ENCODE measurements around the gene KCNQ1. TPM values are rescaled to one million over a fixed set of nuclear protein-coding genes. Genes with fewer than 3 reads are reported as not detected.

The KCNQ1 gene
- total RNA-seq, 1 donor from 2014 or later: 2.7 TPM

DNA sequence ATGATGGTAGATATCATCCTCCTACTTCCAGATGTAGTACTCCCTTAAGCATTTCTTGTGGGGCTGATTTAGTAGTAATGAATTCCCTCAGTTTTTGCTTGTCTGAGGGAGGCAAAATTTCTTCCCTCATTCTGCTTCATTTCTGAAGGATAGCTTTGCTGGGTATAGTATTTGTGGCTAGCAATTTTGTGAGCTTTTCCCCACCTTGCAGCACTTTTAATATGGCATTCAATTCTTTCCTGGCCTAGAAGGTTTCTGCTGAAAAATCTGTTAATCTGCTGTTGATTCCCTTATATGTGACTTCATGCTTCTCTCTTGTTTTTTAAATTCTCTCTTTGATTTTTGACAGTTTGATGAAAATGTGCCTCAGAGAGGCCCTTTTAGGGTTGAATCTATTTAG, 204.6 kb downstream of the KCNQ1 start:
- TF ChIP-seq POLR2A (IDR thresholded peaks at IDR 0.05): no peak
- TF ChIP-seq POLR2AphosphoS5 (IDR thresholded peaks at IDR 0.05; ENCODE audit: insufficient read depth in 1 of 2, low read depth in 1 of 2): no peak
- TF ChIP-seq, protein P1, sequence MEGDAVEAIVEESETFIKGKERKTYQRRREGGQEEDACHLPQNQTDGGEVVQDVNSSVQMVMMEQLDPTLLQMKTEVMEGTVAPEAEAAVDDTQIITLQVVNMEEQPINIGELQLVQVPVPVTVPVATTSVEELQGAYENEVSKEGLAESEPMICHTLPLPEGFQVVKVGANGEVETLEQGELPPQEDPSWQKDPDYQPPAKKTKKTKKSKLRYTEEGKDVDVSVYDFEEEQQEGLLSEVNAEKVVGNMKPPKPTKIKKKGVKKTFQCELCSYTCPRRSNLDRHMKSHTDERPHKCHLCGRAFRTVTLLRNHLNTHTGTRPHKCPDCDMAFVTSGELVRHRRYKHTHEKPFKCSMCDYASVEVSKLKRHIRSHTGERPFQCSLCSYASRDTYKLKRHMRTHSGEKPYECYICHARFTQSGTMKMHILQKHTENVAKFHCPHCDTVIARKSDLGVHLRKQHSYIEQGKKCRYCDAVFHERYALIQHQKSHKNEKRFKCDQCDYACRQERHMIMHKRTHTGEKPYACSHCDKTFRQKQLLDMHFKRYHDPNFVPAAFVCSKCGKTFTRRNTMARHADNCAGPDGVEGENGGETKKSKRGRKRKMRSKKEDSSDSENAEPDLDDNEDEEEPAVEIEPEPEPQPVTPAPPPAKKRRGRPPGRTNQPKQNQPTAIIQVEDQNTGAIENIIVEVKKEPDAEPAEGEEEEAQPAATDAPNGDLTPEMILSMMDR (IDR thresholded peaks at IDR 0.05): no peak
- Histone ChIP-seq H3K27me3 (no peaks in the 10 kb centered on the region), H3K27ac (no peak overlapping the region), H3K9me3 (peaks cover 34% of the 10 kb centered on the region), H3K4me1 (no peaks in the 10 kb centered on the region), H3K36me3 (no peaks in the 10 kb centered on the region), H3K4me3 (no peak overlapping the region)
- no peak for DNase-seq (ENCODE audit: extremely low spot score in 2 of 2)
- intact Hi-C loops (cut with DNase I): no loop called here

DNA sequence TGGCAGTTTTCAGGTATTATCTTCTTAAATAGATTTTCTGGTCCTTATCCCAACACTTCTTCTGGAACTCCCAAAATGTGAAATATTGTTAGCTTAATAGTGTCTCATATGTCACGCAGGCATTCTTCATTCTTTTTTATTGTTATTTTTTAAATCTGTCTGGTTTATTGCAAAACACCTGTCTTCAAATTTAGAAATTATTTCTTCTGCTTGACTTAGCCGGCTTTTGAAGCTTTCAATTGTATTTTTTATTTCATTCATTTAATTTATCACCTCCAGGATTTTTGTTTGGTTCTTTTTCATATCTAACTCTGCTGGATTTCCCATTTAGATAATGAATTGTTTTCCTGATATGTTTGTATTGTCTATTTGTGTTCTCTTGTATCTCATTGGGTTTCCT, 205.0 kb downstream of the KCNQ1 start:
- H3K9me3 ChIP-seq: peaks cover 30% of the 10 kb centered on the region

DNA sequence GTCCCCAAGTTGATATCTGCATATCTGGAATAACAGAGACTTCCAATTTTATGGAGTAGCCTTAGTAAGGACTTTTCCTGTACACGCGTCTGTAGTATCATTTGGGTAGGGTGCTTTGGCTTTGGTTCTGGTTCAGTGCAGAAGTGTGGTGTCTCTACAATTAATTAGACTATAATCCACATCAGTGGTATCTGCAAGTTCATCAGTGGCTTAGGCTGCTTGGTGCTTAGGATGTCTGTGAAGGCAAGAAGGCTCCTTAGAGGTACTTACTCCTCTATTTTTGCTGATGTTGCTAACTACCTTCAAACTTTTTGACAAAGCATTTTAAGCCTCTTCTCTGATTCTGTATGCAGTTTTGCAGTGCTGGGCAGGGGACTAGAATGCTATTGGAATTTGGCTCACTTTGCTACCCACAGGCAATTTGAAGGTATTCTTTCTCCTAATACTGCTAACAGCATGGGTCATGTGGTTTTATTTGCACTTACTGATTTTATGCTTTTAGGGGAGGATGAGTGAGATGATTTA, 205.6 kb downstream of the KCNQ1 start:
- intact Hi-C loops (cut with DNase I): no loop called here
- DNase-seq (ENCODE audit: extremely low spot score in 2 of 2): no peak
- H3K27me3 ChIP-seq: no peaks in the 10 kb centered on the region
- H3K27ac ChIP-seq: no peak overlapping the region
- H3K36me3 ChIP-seq: no peaks in the 10 kb centered on the region
- H3K9me3 ChIP-seq: peaks cover 24% of the 10 kb centered on the region
- no peaks in the 10 kb centered on the region for H3K4me1 ChIP-seq
- no peak overlapping the region for H3K4me3 ChIP-seq
- TF ChIP-seq POLR2A (IDR thresholded peaks at IDR 0.05) (no peak), POLR2AphosphoS5 (IDR thresholded peaks at IDR 0.05; ENCODE audit: insufficient read depth in 1 of 2, low read depth in 1 of 2) (no peak)
- TF ChIP-seq, protein P1 (IDR thresholded peaks at IDR 0.05): no peak

More for the DNA sequence above, 205.0 kb downstream of the KCNQ1 start:
- Histone ChIP-seq H3K4me3 (no peak overlapping the region), H3K4me1 (no peaks in the 10 kb centered on the region), H3K27me3 (no peaks in the 10 kb centered on the region), H3K36me3 (no peaks in the 10 kb centered on the region), H3K27ac (no peak overlapping the region)
- intact Hi-C loops (cut with DNase I): no loop called here
- DNase-seq (ENCODE audit: extremely low spot score in 2 of 2): no peak
- TF ChIP-seq POLR2AphosphoS5 (IDR thresholded peaks at IDR 0.05; ENCODE audit: insufficient read depth in 1 of 2, low read depth in 1 of 2) (no peak), POLR2A (IDR thresholded peaks at IDR 0.05) (no peak)
- TF ChIP-seq, protein P1 (IDR thresholded peaks at IDR 0.05): no peak

DNA sequence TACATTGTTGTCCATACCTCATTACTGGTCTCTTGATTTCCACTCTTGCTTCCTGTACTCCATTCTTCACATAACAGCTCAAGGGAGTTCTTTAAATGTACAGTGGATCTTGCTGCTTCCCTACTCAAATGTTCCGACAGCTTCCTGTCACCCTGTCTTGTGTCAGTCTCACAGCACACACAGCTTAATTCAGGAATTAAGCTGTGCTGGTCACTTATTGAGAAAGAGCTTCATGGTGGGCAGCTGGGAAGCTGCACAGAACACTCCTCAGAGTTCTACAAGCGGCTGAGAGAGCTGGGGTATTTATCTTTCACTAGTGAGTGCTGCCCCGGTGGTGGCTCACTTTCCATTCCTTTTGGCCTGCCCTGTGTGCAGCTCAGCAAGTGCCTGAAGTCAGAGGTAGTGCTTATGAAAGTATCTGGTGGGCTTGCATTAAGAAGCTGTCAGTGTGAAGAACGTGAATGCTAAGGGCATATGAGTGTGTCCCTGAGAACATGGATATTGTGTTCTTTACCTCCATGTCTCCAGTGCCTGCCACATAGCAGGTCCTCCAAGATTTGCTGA, 206.3 kb downstream of the KCNQ1 start:
- no peaks in the 10 kb centered on the region for H3K27me3 ChIP-seq
- no peak overlapping the region for H3K4me3 ChIP-seq
- no peaks in the 10 kb centered on the region for H3K36me3 ChIP-seq
- H3K9me3 ChIP-seq: peaks cover 22% of the 10 kb centered on the region
- H3K4me1 ChIP-seq: no peaks in the 10 kb centered on the region
- TF ChIP-seq POLR2AphosphoS5 (IDR thresholded peaks at IDR 0.05; ENCODE audit: insufficient read depth in 1 of 2, low read depth in 1 of 2) (no peak), POLR2A (IDR thresholded peaks at IDR 0.05) (no peak)
- TF ChIP-seq, protein P1 (IDR thresholded peaks at IDR 0.05): no peak
- DNase-seq (ENCODE audit: extremely low spot score in 2 of 2): no peak
- no peak overlapping the region for H3K27ac ChIP-seq
- intact Hi-C loops (cut with DNase I): no loop called here

DNA sequence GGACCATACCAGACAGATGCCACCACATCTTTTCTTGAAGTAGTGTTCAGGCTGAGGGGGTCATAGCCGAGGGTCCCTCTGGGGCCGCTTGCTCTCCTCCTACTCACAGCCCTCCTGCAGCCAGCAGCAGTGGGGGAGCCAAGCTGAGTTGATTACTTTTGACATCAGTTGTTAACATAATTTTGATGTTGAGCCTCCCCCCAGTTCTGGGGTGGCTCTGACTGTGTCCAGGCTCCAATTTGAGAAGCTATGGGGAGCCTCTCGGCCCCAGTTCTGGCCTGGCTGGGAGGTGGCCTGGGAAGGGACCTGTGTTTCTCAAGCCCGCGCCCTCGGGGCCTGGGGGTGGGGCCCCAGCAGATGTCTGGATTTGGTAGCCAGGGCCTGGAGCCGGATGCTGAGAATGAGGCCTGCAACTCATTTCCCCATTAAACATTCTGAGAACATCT, 207.0 kb downstream of the KCNQ1 start:
- Histone ChIP-seq H3K4me1 (no peaks in the 10 kb centered on the region), H3K36me3 (no peaks in the 10 kb centered on the region), H3K4me3 (no peak overlapping the region), H3K27ac (no peak overlapping the region), H3K9me3 (peaks cover 22% of the 10 kb centered on the region), H3K27me3 (no peaks in the 10 kb centered on the region)
- intact Hi-C loops (cut with DNase I): no loop called here
- TF ChIP-seq POLR2A (IDR thresholded peaks at IDR 0.05) (no peak), POLR2AphosphoS5 (IDR thresholded peaks at IDR 0.05; ENCODE audit: insufficient read depth in 1 of 2, low read depth in 1 of 2) (no peak)
- TF ChIP-seq, protein P1 (IDR thresholded peaks at IDR 0.05): no peak
- DNase-seq (ENCODE audit: extremely low spot score in 2 of 2): peak in 1 of 2 donors; percentile 55
